A549 (cell line): ENCODE data around the gene COQ4. TPM values are rescaled to one million over a fixed set of nuclear protein-coding genes. Genes with fewer than 3 reads are reported as not detected.

Source experiments
- CBX2 ChIP-seq: fragments of 200-600 bp; sonication (generic); IDR thresholded peaks from 2 replicates; pipeline ENCODE4 v1.6.1; 2016; ENCODE audit warnings: low read depth, mild to moderate bottlenecking, borderline replicate concordance
- CHD4 ChIP-seq: fragments of 200-600 bp; sonication (generic); IDR thresholded peaks from 2 replicates; pipeline ENCODE4 v1.6.1; 2016; ENCODE audit warnings: antibody characterized with exemption, mild to moderate bottlenecking, borderline replicate concordance
- CTCF ChIP-seq: fragments of >200 bp; sonication (Bioruptor Twin); formaldehyde crosslinking; IDR thresholded peaks from 3 replicates; pipeline ENCODE4 v1.5.1; 2016
- ELK1 ChIP-seq: fragments of 150-350 bp; IDR thresholded peaks from 2 replicates; pipeline ENCODE4 v1.6.1; 2014; ENCODE audit warnings: low read depth, mild to moderate bottlenecking, low read length
- EP300 ChIP-seq, 2 experiments: fragments of >200 bp; sonication (Bioruptor Twin); formaldehyde crosslinking; IDR thresholded peaks; 2 replicates in 1 of 2; 3 replicates in 1 of 2; pipeline ENCODE4 v1.6.1; 2016 to 2017
- ESRRA ChIP-seq: fragments of 150-350 bp; IDR thresholded peaks from 2 replicates; pipeline ENCODE4 v1.6.1; 2014; ENCODE audit warnings: mild to moderate bottlenecking, low read length, borderline replicate concordance
- FOSB ChIP-seq: fragments of 250-450 bp; sonication (Bioruptor Pico); IDR thresholded peaks from 2 replicates; pipeline ENCODE4 v1.5.0; 2020; ENCODE audit warnings: mild to moderate bottlenecking, moderate library complexity
- GATA3 ChIP-seq: IDR thresholded peaks from 2 replicates; pipeline ENCODE4 v1.6.1; 2012; ENCODE audit warnings: borderline replicate concordance
- HDAC2 ChIP-seq: fragments of 200-600 bp; sonication (generic); IDR thresholded peaks from 2 replicates; pipeline ENCODE4 v1.6.1; 2016
- JUNB ChIP-seq: fragments of >200 bp; sonication (Bioruptor Twin); formaldehyde crosslinking; IDR thresholded peaks from 2 replicates; pipeline ENCODE4 v1.6.1; 2016
- KDM5A ChIP-seq: fragments of 200-600 bp; sonication (generic); IDR thresholded peaks from 2 replicates; pipeline ENCODE4 v1.6.1; 2016; ENCODE audit warnings: antibody characterized with exemption, mild to moderate bottlenecking
- MAX ChIP-seq: IDR thresholded peaks from 2 replicates; pipeline ENCODE4 v1.6.1; 2012
- NPAS2 ChIP-seq: fragments of 250-450 bp; sonication (Bioruptor Pico); IDR thresholded peaks from 2 replicates; pipeline ENCODE4 v1.8.0; 2022; ENCODE audit warnings: mild to moderate bottlenecking, moderate library complexity, borderline replicate concordance
- NR3C1 ChIP-seq: fragments of >200 bp; sonication (Bioruptor Twin); formaldehyde crosslinking; IDR thresholded peaks from 3 replicates; pipeline ENCODE4 v1.6.1; 2017
- RCOR1 ChIP-seq: fragments of 150-350 bp; IDR thresholded peaks from 2 replicates; pipeline ENCODE4 v1.6.1; 2014; ENCODE audit warnings: antibody characterized with exemption, low read length, low read depth
- REST ChIP-seq: fragments of 200-600 bp; sonication (generic); IDR thresholded peaks from 2 replicates; pipeline ENCODE4 v1.6.1; 2016; ENCODE audit warnings: antibody characterized with exemption, mild to moderate bottlenecking, moderate library complexity
- RNF2 ChIP-seq: fragments of 200-600 bp; sonication (generic); IDR thresholded peaks from 2 replicates; pipeline ENCODE4 v1.6.1; 2016; ENCODE audit warnings: low read depth, mild to moderate bottlenecking, antibody characterized with exemption, moderate library complexity, borderline replicate concordance
- SMC3 ChIP-seq: fragments of >200 bp; sonication (Bioruptor Twin); formaldehyde crosslinking; IDR thresholded peaks from 3 replicates; pipeline ENCODE4 v1.6.1; 2018; ENCODE audit warnings: inconsistent platforms
- SREBF2 ChIP-seq: fragments of 450-650 bp; IDR thresholded peaks from 2 replicates; pipeline ENCODE4 v1.6.1; 2014; ENCODE audit warnings: mild to moderate bottlenecking, moderate library complexity
- TFCP2L1 ChIP-seq: fragments of 250-450 bp; sonication (Bioruptor Pico); IDR thresholded peaks from 2 replicates; pipeline ENCODE4 v1.5.0; 2021; ENCODE audit warnings: mild to moderate bottlenecking
- TP53 ChIP-seq: fragments of 250-450 bp; sonication (Bioruptor Pico); IDR thresholded peaks from 2 replicates; pipeline ENCODE4 v1.5.0; 2021; ENCODE audit warnings: mild to moderate bottlenecking, moderate library complexity
- ZC3H11A ChIP-seq: fragments of 450-650 bp; IDR thresholded peaks from 2 replicates; pipeline ENCODE4 v1.6.1; 2014; ENCODE audit warnings: antibody characterized with exemption, mild to moderate bottlenecking
- ZFP36 ChIP-seq: fragments of 450-650 bp; IDR thresholded peaks from 2 replicates; pipeline ENCODE4 v1.6.1; 2014; ENCODE audit warnings: borderline replicate concordance; ENCODE audit not compliant: partially characterized antibody
- ZNF302 ChIP-seq: fragments of 250-450 bp; sonication (Bioruptor Pico); IDR thresholded peaks from 2 replicates; pipeline ENCODE4 v1.9.0; 2021; ENCODE audit warnings: inconsistent platforms, mild to moderate bottlenecking, moderate library complexity
- polyA plus RNA-seq, 4 experiments: library from polyadenylated mRNA; depleted of rRNA in 3 of 4; stranded (reverse); fragments of >200 nt; fragmentation: RNase III in 1 of 4; extraction: RNeasy Plus Mini Kit Qiagen cat#74134 plus additional on column Dnase treatment in 1 of 4; gene quantifications; 2 replicates in 3 of 4; 3 replicates in 1 of 4; pipeline ENCODE4 v1.2.3, GENCODE V29; 2011 to 2017

Gene COQ4
- polyA plus RNA-seq, 2 of the 4 experiments (the other 2 are of a cell fraction): 32.5 to 41.3 TPM

GRCh38 chr9:128322404-128323211 is at the start of gene COQ4, which contains the start of gene TRUB2 (continued):
- TF ChIP-seq CTCF (no peak), ZC3H11A (peak; percentile 4; the same call in 1 of the 2 replicates), JUNB (no peak), REST (no peak), NPAS2 (CRISPR knock-in tag) (no peak), TFCP2L1 (no peak), ELK1 (no peak), CHD4 (no peak), ZFP36 (no peak), MAX (peak; percentile 98), SMC3 (no peak), GATA3 (no peak), RCOR1 (no peak), TP53 (CRISPR knock-in tag) (0 out of 2 replicates have a peak, but pooled peaks have one; percentile 10), ZNF302 (CRISPR knock-in tag) (no peak), NR3C1 (no peak), HDAC2 (no peak), FOSB (no peak), SREBF2 (no peak), EP300 (IDR thresholded peaks at IDR 0.05) (no peak), RNF2 (no peak), KDM5A (no peak), CBX2 (no peak), ESRRA (no peak)
- TF ChIP-seq, all 56 proteins: peak for 14
